Sigmoid colon (tissue), 7 donors: Measurements from ENCODE around the gene SLC35F1. TPM values are rescaled to one million over a fixed set of nuclear protein-coding genes. Genes with fewer than 3 reads are reported as not detected.

Source experiments
- DNase-seq: peaks from one replicate; pipeline ENCODE4 v3.0.0-alpha.2; 2019
- H3K27ac ChIP-seq, 4 donors: fragments of 200-600 bp; sonication (generic); one replicate each; pipeline ENCODE4 v1.5.1; 2016 to 2019; ENCODE audit warnings: mild to moderate bottlenecking in 1 of 4
- H3K27me3 ChIP-seq, 3 donors: fragments of 200-600 bp; sonication (generic); one replicate each; pipeline ENCODE4 v1.5.1; 2019; ENCODE audit warnings: mild to moderate bottlenecking in 1 of 3
- H3K36me3 ChIP-seq, 4 donors: fragments of 200-600 bp; sonication (generic); one replicate each; pipeline ENCODE4 v1.5.1; 2016 to 2019
- H3K4me1 ChIP-seq, 4 donors: fragments of 200-600 bp; sonication (generic); one replicate each; pipeline ENCODE4 v1.5.1; 2017 to 2019
- H3K4me3 ChIP-seq, 4 donors: fragments of 200-600 bp; sonication (generic); one replicate each; pipeline ENCODE4 v1.5.1; 2017 to 2019; ENCODE audit warnings: mild to moderate bottlenecking in 2 of 4, moderate library complexity in 1 of 4
- H3K9me3 ChIP-seq, 4 donors: fragments of 200-600 bp in 3 of 4; sonication (generic) in 3 of 4; one replicate each; pipeline versions ENCODE4 v1.5.1 to v1.6.1; 2013 to 2019
- CTCF ChIP-seq, 4 experiments: fragments of 450-650 bp in 3 of 4; fragments of 200-600 bp in 1 of 4; IDR thresholded peaks; one replicate each; pipeline ENCODE4 v1.5.1; 2016 to 2019; ENCODE audit warnings: antibody characterized with exemption in 4 of 4, mild to moderate bottlenecking in 3 of 4, moderate library complexity in 2 of 4
- EP300 ChIP-seq, 4 donors: sonication (generic); formaldehyde crosslinking; IDR thresholded peaks; one replicate each; pipeline ENCODE4 v1.6.1; 2017; ENCODE audit warnings: antibody characterized with exemption in 4 of 4
- POLR2A ChIP-seq, 2 donors: fragments of 450-650 bp; IDR thresholded peaks; one replicate each; pipeline ENCODE4 v1.6.1; 2016; ENCODE audit warnings: antibody characterized with exemption in 2 of 2, mild to moderate bottlenecking in 2 of 2, moderate library complexity in 2 of 2
- POLR2AphosphoS5 ChIP-seq, 4 donors: sonication (generic); formaldehyde crosslinking; IDR thresholded peaks; one replicate each; pipeline ENCODE4 v1.6.1; 2017; ENCODE audit warnings: antibody characterized with exemption in 4 of 4
- WGBS, 2 donors: extraction: QIAGEN DNeasy Blood & Tissue Kit; methylation state at CpG; one replicate each; pipeline ENCODE4 v1.1.7; 2013; 5-methylcytosine and 5-hydroxymethylcytosine counted together
- intact Hi-C: fragments of 100-400 bp; cut with DNase I; formaldehyde crosslinking; loops from one replicate; pipeline ENCODE4 v1.15.1; 2023
- polyA plus RNA-seq, 3 donors: library from polyadenylated mRNA; stranded (reverse); fragments of 200-250 nt; gene quantifications; one replicate each; pipeline ENCODE4 v1.2.3, GENCODE V29; 2013
- total RNA-seq, 4 donors: library from RNA; depleted of rRNA; stranded (reverse); fragments of >200 nt; gene quantifications; one replicate each; pipeline ENCODE4 v1.1.0, GENCODE V29; 2016
- donor health status: healthy with polysubstance abuse.
- donor health status: Bipolar disorder and iron deficiency.
- donor health status: healthy.

The SLC35F1 gene
- total and polyA plus RNA-seq, 7 donors, result under 0.01 to 8.9 (median 4.0) TPM; not detected in 1

GRCh38 chr6:118128755-118129154 lies 221.7 kb downstream of the SLC35F1 start:
- Histone ChIP-seq H3K4me1 (no peaks in the 10 kb centered on the region), H3K36me3 (no peaks in the 10 kb centered on the region), H3K27me3 (no peaks in the 10 kb centered on the region), H3K4me3 (no peak overlapping the region), H3K27ac (no peak overlapping the region), H3K9me3 (no peaks in the 10 kb centered on the region)
- TF ChIP-seq POLR2A (IDR thresholded peaks at IDR 0.05) (no peak), CTCF (IDR thresholded peaks at IDR 0.05) (no peak)
- intact Hi-C loops, result no loop called here
- DNase-seq, result no peak

- intact Hi-C loops, result no loop called here
- Histone ChIP-seq H3K27me3 (no peaks in the 10 kb centered on the region), H3K4me3 (no peak overlapping the region), H3K36me3 (no peaks in the 10 kb centered on the region), H3K9me3 (no peaks in the 10 kb centered on the region), H3K27ac (no peak overlapping the region), H3K4me1 (peaks cover 0 to 10% (median 0%) of the 10 kb centered on the region in 4 donors)
- TF ChIP-seq EP300 (IDR thresholded peaks at IDR 0.05) (no peak), POLR2A (IDR thresholded peaks at IDR 0.05) (no peak), CTCF (IDR thresholded peaks at IDR 0.05) (no peak), POLR2AphosphoS5 (IDR thresholded peaks at IDR 0.05) (no peak)
- WGBS, 2 donors, result 89 to 93% methylated on average over 2 of the region's 2 CpGs
- DNase-seq, result no peak
Observed at GRCh38 chr6:118134206-118134605, 227.1 kb downstream of the SLC35F1 start.

- intact Hi-C loops, result no loop called here
- Histone ChIP-seq H3K27me3 (no peaks in the 10 kb centered on the region), H3K36me3 (no peaks in the 10 kb centered on the region), H3K4me1 (peaks cover 0 to 10% (median 0%) of the 10 kb centered on the region in 4 donors), H3K4me3 (no peak overlapping the region), H3K27ac (no peak overlapping the region), H3K9me3 (no peaks in the 10 kb centered on the region)
- DNase-seq, result no peak
- 34 to 56% methylated on average over 5 of the region's 5 CpGs for WGBS, 2 donors
- TF ChIP-seq POLR2AphosphoS5 (IDR thresholded peaks at IDR 0.05) (no peak), CTCF (IDR thresholded peaks at IDR 0.05) (no peak), EP300 (IDR thresholded peaks at IDR 0.05) (no peak), POLR2A (IDR thresholded peaks at IDR 0.05) (no peak)
Observed at GRCh38 chr6:118134736-118135135, 227.7 kb downstream of the SLC35F1 start.

GRCh38 chr6:118135371-118135770 lies 228.3 kb downstream of the SLC35F1 start:
- 81 to 85% methylated on average over 2 of the region's 2 CpGs for WGBS, 2 donors
- H3K4me1 ChIP-seq, result peaks cover 0 to 10% (median 0%) of the 10 kb centered on the region in 4 donors
- no peaks in the 10 kb centered on the region for H3K27me3 ChIP-seq
- H3K4me3 ChIP-seq, result no peak overlapping the region
- H3K36me3 ChIP-seq, result no peaks in the 10 kb centered on the region
- H3K9me3 ChIP-seq, result no peaks in the 10 kb centered on the region
- TF ChIP-seq POLR2AphosphoS5 (IDR thresholded peaks at IDR 0.05) (no peak), EP300 (IDR thresholded peaks at IDR 0.05) (no peak), CTCF (IDR thresholded peaks at IDR 0.05) (no peak), POLR2A (IDR thresholded peaks at IDR 0.05) (no peak)
- DNase-seq, result no peak
- intact Hi-C loops, result no loop called here
- no peak overlapping the region for H3K27ac ChIP-seq

- no peaks in the 10 kb centered on the region for H3K36me3 ChIP-seq
- TF ChIP-seq POLR2A (IDR thresholded peaks at IDR 0.05), result no peak
- TF ChIP-seq EP300 (IDR thresholded peaks at IDR 0.05), result no peak
- TF ChIP-seq POLR2AphosphoS5 (IDR thresholded peaks at IDR 0.05), result no peak
- TF ChIP-seq CTCF (IDR thresholded peaks at IDR 0.05), result no peak
- intact Hi-C loops, result no loop called here
- H3K27ac ChIP-seq, result no peak overlapping the region
- H3K9me3 ChIP-seq, result no peaks in the 10 kb centered on the region
- H3K4me1 ChIP-seq, result peaks cover 0 to 4% (median 2%) of the 10 kb centered on the region in 4 donors
- WGBS, 2 donors, result 91 to 99% methylated on average over 1 of the region's 1 CpG
- DNase-seq, result no peak
- no peak overlapping the region for H3K4me3 ChIP-seq
- H3K27me3 ChIP-seq, result no peaks in the 10 kb centered on the region
Observed at GRCh38 chr6:118141211-118141610, 234.1 kb downstream of the SLC35F1 start.
